ENCODE data around the gene KIF18A.

GRCh38 chr11:28071305-28071704 is 36.7 kb downstream of the KIF18A start:
- no peak for TF ChIP-seq EZH2 (IDR thresholded peaks at IDR 0.05; ENCODE audit: borderline replicate concordance)
- TF ChIP-seq, protein P1, sequence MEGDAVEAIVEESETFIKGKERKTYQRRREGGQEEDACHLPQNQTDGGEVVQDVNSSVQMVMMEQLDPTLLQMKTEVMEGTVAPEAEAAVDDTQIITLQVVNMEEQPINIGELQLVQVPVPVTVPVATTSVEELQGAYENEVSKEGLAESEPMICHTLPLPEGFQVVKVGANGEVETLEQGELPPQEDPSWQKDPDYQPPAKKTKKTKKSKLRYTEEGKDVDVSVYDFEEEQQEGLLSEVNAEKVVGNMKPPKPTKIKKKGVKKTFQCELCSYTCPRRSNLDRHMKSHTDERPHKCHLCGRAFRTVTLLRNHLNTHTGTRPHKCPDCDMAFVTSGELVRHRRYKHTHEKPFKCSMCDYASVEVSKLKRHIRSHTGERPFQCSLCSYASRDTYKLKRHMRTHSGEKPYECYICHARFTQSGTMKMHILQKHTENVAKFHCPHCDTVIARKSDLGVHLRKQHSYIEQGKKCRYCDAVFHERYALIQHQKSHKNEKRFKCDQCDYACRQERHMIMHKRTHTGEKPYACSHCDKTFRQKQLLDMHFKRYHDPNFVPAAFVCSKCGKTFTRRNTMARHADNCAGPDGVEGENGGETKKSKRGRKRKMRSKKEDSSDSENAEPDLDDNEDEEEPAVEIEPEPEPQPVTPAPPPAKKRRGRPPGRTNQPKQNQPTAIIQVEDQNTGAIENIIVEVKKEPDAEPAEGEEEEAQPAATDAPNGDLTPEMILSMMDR (IDR thresholded peaks at IDR 0.05; ENCODE audit: poor library complexity), result no peak
- no peak for TF ChIP-seq EZH2phosphoT487 (IDR thresholded peaks at IDR 0.05; ENCODE audit: low read depth, severe bottlenecking, unreplicated experiment)
